ENCODE data around the gene DNAJC1.

The DNAJC1 gene

GRCh38 chr10:21985541-21985940 lies 18.0 kb downstream of the DNAJC1 start:
- TF ChIP-seq TAF1 (IDR thresholded peaks at IDR 0.05; ENCODE audit: borderline replicate concordance, insufficient read depth, low read length) = no peak
- no peak for TF ChIP-seq SIN3A (IDR thresholded peaks at IDR 0.05; ENCODE audit: borderline replicate concordance, insufficient read depth, low read length)
- no peak for TF ChIP-seq REST (IDR thresholded peaks at IDR 0.05; ENCODE audit: insufficient read depth in 1 of 2, low read depth in 2 of 2, low read length in 2 of 2)
- no peak for TF ChIP-seq POLR2AphosphoS5 (IDR thresholded peaks at IDR 0.05; ENCODE audit: low read depth, low read length)
- TF ChIP-seq FOXP2 (optimal IDR thresholded peaks at IDR 0.05; ENCODE audit: borderline replicate concordance, extremely low read depth, extremely low read length, insufficient read depth) = no peak

- TF ChIP-seq TAF1 (IDR thresholded peaks at IDR 0.05; ENCODE audit: borderline replicate concordance, insufficient read depth, low read length) = no peak
- TF ChIP-seq FOXP2 (optimal IDR thresholded peaks at IDR 0.05; ENCODE audit: borderline replicate concordance, extremely low read depth, extremely low read length, insufficient read depth) = no peak
- TF ChIP-seq SIN3A (IDR thresholded peaks at IDR 0.05; ENCODE audit: borderline replicate concordance, insufficient read depth, low read length) = no peak
- TF ChIP-seq REST (IDR thresholded peaks at IDR 0.05; ENCODE audit: insufficient read depth in 1 of 2, low read depth in 2 of 2, low read length in 2 of 2) = no peak
- TF ChIP-seq POLR2AphosphoS5 (IDR thresholded peaks at IDR 0.05; ENCODE audit: low read depth, low read length) = no peak
These were observed 22.4 kb downstream of the DNAJC1 start for GRCh38 chr10:21981118-21981517.

- TF ChIP-seq FOXP2 (optimal IDR thresholded peaks at IDR 0.05; ENCODE audit: borderline replicate concordance, extremely low read depth, extremely low read length, insufficient read depth) = no peak
- TF ChIP-seq REST (IDR thresholded peaks at IDR 0.05; ENCODE audit: insufficient read depth in 1 of 2, low read depth in 2 of 2, low read length in 2 of 2) = no peak
- no peak for TF ChIP-seq POLR2AphosphoS5 (IDR thresholded peaks at IDR 0.05; ENCODE audit: low read depth, low read length)
- TF ChIP-seq SIN3A (IDR thresholded peaks at IDR 0.05; ENCODE audit: borderline replicate concordance, insufficient read depth, low read length) = no peak
- TF ChIP-seq TAF1 (IDR thresholded peaks at IDR 0.05; ENCODE audit: borderline replicate concordance, insufficient read depth, low read length) = no peak
These were observed 22.8 kb downstream of the DNAJC1 start for GRCh38 chr10:21980691-21981090.

- no peak for TF ChIP-seq POLR2AphosphoS5 (IDR thresholded peaks at IDR 0.05; ENCODE audit: low read depth, low read length)
- no peak for TF ChIP-seq TAF1 (IDR thresholded peaks at IDR 0.05; ENCODE audit: borderline replicate concordance, insufficient read depth, low read length)
- no peak for TF ChIP-seq SIN3A (IDR thresholded peaks at IDR 0.05; ENCODE audit: borderline replicate concordance, insufficient read depth, low read length)
- no peak for TF ChIP-seq FOXP2 (optimal IDR thresholded peaks at IDR 0.05; ENCODE audit: borderline replicate concordance, extremely low read depth, extremely low read length, insufficient read depth)
- TF ChIP-seq REST (IDR thresholded peaks at IDR 0.05; ENCODE audit: insufficient read depth in 1 of 2, low read depth in 2 of 2, low read length in 2 of 2) = no peak
These were observed 25.2 kb downstream of the DNAJC1 start for GRCh38 chr10:21978191-21978862.

Data from PFSK-1 (cell line).